H9 (cell line): ENCODE results near the gene SCGB1D1. TPM values are rescaled to one million over a fixed set of nuclear protein-coding genes. Genes with fewer than 3 reads are reported as not detected.

Experiments used
- DNase-seq: peaks from one replicate; pipeline ENCODE4 v3.0.0-alpha.2; 2017
- H2AFZ ChIP-seq: one replicate; pipeline ENCODE4 v1.6.1; 2013; ENCODE audit warnings: mild to moderate bottlenecking, low read length, control low read depth, moderate library complexity
- H2AK5ac ChIP-seq: 2 replicates; pipeline ENCODE4 v1.6.1; 2013; ENCODE audit warnings: low read length, control low read depth, mixed read lengths; ENCODE audit not compliant: insufficient read length
- H2BK120ac ChIP-seq: one replicate; pipeline ENCODE4 v1.6.1; 2013; ENCODE audit warnings: low read depth, mild to moderate bottlenecking, low read length, control low read depth, inconsistent platforms; ENCODE audit not compliant: poor library complexity, severe bottlenecking
- H2BK12ac ChIP-seq: 2 replicates; pipeline ENCODE4 v1.6.1; 2013; ENCODE audit warnings: low read length, control low read depth, mixed read lengths, low read depth; ENCODE audit not compliant: insufficient read length
- H2BK15ac ChIP-seq: 2 replicates; pipeline ENCODE4 v1.6.1; 2013; ENCODE audit warnings: low read depth, low read length, control low read depth
- H2BK20ac ChIP-seq: one replicate; pipeline ENCODE4 v1.6.1; 2013; ENCODE audit warnings: low read depth, mild to moderate bottlenecking, low read length, control low read depth, inconsistent platforms; ENCODE audit not compliant: poor library complexity, severe bottlenecking
- H2BK5ac ChIP-seq: 2 replicates; pipeline ENCODE4 v1.6.1; 2013; ENCODE audit warnings: low read length, control low read depth, mixed read lengths; ENCODE audit not compliant: insufficient read length
- H3K14ac ChIP-seq: 2 replicates; pipeline ENCODE4 v1.6.1; 2013; ENCODE audit warnings: low read length, control low read depth; ENCODE audit not compliant: insufficient read depth
- H3K18ac ChIP-seq: 2 replicates; pipeline ENCODE4 v1.6.1; 2013; ENCODE audit warnings: low read depth, mild to moderate bottlenecking, mixed read lengths, low read length, control low read depth; ENCODE audit not compliant: insufficient read length
- H3K23ac ChIP-seq: 2 replicates; pipeline ENCODE4 v1.6.1; 2013; ENCODE audit warnings: low read length, control low read depth, mixed read lengths, low read depth; ENCODE audit not compliant: insufficient read length
- H3K23me2 ChIP-seq: 2 replicates; pipeline ENCODE4 v1.6.1; 2013; ENCODE audit warnings: low read depth, mild to moderate bottlenecking, mixed read lengths, low read length, control low read depth; ENCODE audit not compliant: insufficient read length, poor library complexity, severe bottlenecking
- H3K27ac ChIP-seq: 2 replicates; pipeline ENCODE4 v1.5.1; 2013; ENCODE audit warnings: low read length, control low read depth, mixed read lengths, low read depth; ENCODE audit not compliant: insufficient read length
- H3K27me3 ChIP-seq: 2 replicates; pipeline ENCODE4 v1.6.1; 2013; ENCODE audit warnings: low read length, control low read depth, inconsistent platforms; ENCODE audit not compliant: insufficient read depth
- H3K4ac ChIP-seq: 2 replicates; pipeline ENCODE4 v1.6.1; 2013; ENCODE audit warnings: low read depth, mild to moderate bottlenecking, control low read depth, inconsistent platforms, low read length, moderate library complexity
- H3K4me1 ChIP-seq: 2 replicates; pipeline ENCODE4 v1.6.1; 2013; ENCODE audit warnings: low read length, control low read depth, inconsistent platforms; ENCODE audit not compliant: insufficient read depth
- H3K4me2 ChIP-seq: 2 replicates; pipeline ENCODE4 v1.6.1; 2013; ENCODE audit warnings: low read length, control low read depth, mixed read lengths; ENCODE audit not compliant: insufficient read length, insufficient read depth
- H3K56ac ChIP-seq: 2 replicates; pipeline ENCODE4 v1.6.1; 2013; ENCODE audit warnings: low read depth, mild to moderate bottlenecking, mixed read lengths, low read length, control low read depth; ENCODE audit not compliant: insufficient read length
- H3K79me1 ChIP-seq: 2 replicates; pipeline ENCODE4 v1.6.1; 2013; ENCODE audit warnings: low read depth, mild to moderate bottlenecking, moderate library complexity, low read length, control low read depth, inconsistent platforms; ENCODE audit not compliant: insufficient read depth, poor library complexity, severe bottlenecking
- H3K79me2 ChIP-seq: 2 replicates; pipeline ENCODE4 v1.6.1; 2013; ENCODE audit warnings: low read length, control low read depth, inconsistent platforms; ENCODE audit not compliant: insufficient read depth
- H3K9ac ChIP-seq: 2 replicates; pipeline ENCODE4 v1.6.1; 2013; ENCODE audit warnings: low read length, control low read depth, mixed read lengths; ENCODE audit not compliant: insufficient read length; ENCODE audit errors: extremely low read depth
- H3K9me3 ChIP-seq: one replicate; pipeline ENCODE4 v1.6.1; 2013; ENCODE audit warnings: low read depth, low read length, inconsistent platforms; ENCODE audit not compliant: control insufficient read depth
- H3T11ph ChIP-seq: one replicate; pipeline ENCODE4 v1.6.1; 2013; ENCODE audit warnings: mild to moderate bottlenecking, low read length, control low read depth, inconsistent platforms
- H4K20me1 ChIP-seq: one replicate; pipeline ENCODE4 v1.6.1; 2013; ENCODE audit not compliant: control insufficient read depth, insufficient read length, insufficient read depth
- H4K5ac ChIP-seq: 2 replicates; pipeline ENCODE4 v1.6.1; 2013; ENCODE audit warnings: low read depth, mild to moderate bottlenecking, mixed read lengths, low read length, control low read depth; ENCODE audit not compliant: insufficient read length
- H4K8ac ChIP-seq: replicated peaks from 2 replicates; pipeline ENCODE4 v1.6.1; 2013; ENCODE audit warnings: low read length, control low read depth, mixed read lengths, low read depth; ENCODE audit not compliant: insufficient read length
- H4K91ac ChIP-seq: 2 replicates; pipeline ENCODE4 v1.6.1; 2013; ENCODE audit warnings: low read depth, mild to moderate bottlenecking, moderate library complexity, mixed read lengths, low read length, control low read depth; ENCODE audit not compliant: insufficient read length
- H3K27ac Mint-ChIP-seq, 3 experiments: 2 replicates in 2 of 3; 3 replicates in 1 of 3; pipeline ENCODE4 v1.8.0; 2020 to 2021; ENCODE audit warnings: mixed read lengths in 3 of 3, mild to moderate bottlenecking in 1 of 3, moderate library complexity in 1 of 3
- H3K27me3 Mint-ChIP-seq: 2 replicates; pipeline ENCODE4 v1.8.0; 2021; ENCODE audit warnings: low read depth, mild to moderate bottlenecking, moderate library complexity, mixed read lengths
- H3K36me3 Mint-ChIP-seq, 3 experiments: 2 replicates in 2 of 3; 3 replicates in 1 of 3; pipeline ENCODE4 v1.8.0; 2020 to 2021; ENCODE audit warnings: low read depth in 3 of 3, mixed read lengths in 3 of 3; ENCODE audit not compliant: insufficient read depth in 1 of 3
- H3K4me1 Mint-ChIP-seq, 2 experiments: 2 replicates each; pipeline ENCODE4 v1.8.0; 2020; ENCODE audit warnings: mixed read lengths in 2 of 2
- H3K4me3 Mint-ChIP-seq, 2 experiments: 2 replicates in 1 of 2; 3 replicates in 1 of 2; pipeline ENCODE4 v1.8.0; 2020 to 2021; ENCODE audit warnings: mild to moderate bottlenecking in 2 of 2, mixed read lengths in 2 of 2, moderate library complexity in 1 of 2
- H3K9me3 Mint-ChIP-seq, 2 experiments: 2 replicates in 1 of 2; 3 replicates in 1 of 2; pipeline ENCODE4 v1.8.0; 2020; ENCODE audit warnings: mild to moderate bottlenecking in 2 of 2, mixed read lengths in 2 of 2, moderate library complexity in 1 of 2
- total RNA-seq: library from RNA; stranded (reverse); gene quantifications from 2 replicates; pipeline ENCODE4 v1.2.1, GENCODE V29; 2021
- TF ChIP-seq, protein P1 (sequence below): fragments of 200-600 bp; sonication (generic); conservative IDR thresholded peaks from 3 replicates; pipeline ENCODE4 v1.8.0; 2021; ENCODE audit warnings: antibody characterized with exemption, mild to moderate bottlenecking

SCGB1D1 gene
- total RNA-seq, 1 experiment from 2014 or later, result not detected

DNA sequence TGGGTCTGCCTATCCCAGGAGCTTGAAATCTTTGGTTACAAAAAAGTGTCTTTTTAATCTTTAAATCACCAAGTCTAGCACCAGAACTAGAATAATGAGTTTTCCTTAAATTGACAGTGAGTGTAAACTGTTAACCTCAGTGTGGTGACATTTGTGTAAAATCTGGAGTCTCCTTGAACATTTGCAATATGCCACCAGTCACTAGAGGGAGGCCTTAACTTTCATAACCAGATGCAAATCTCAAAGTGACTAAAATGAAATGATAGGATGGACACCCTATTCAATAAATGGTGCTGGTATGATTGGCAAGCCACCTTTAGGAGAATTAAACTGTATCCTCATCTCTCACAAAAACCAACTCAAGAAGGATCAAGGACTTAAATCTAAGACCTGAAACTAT is 43.7 kb downstream of the SCGB1D1 start:
- Histone ChIP-seq H3K4me1 (no peaks in the 10 kb centered on the region), H3K23ac (no peak overlapping the region), H3K4me2 (no peak overlapping the region), H3K18ac (no peak overlapping the region), H3K14ac (no peak overlapping the region), H2BK15ac (no peak overlapping the region), H2AFZ (no peak overlapping the region), H4K8ac (no peak overlapping the region), H4K91ac (no peak overlapping the region), H4K5ac (no peak overlapping the region), H3K79me2 (no peaks in the 10 kb centered on the region), H3T11ph (no peak overlapping the region), H3K27ac (no peak overlapping the region), H3K23me2 (no peaks in the 10 kb centered on the region), H2BK5ac (no peak overlapping the region), H2BK12ac (no peak overlapping the region), H3K9me3 (no peaks in the 10 kb centered on the region), H2BK20ac (no peak overlapping the region), H3K9ac (no peak overlapping the region), H3K27me3 (no peaks in the 10 kb centered on the region), H3K79me1 (no peaks in the 10 kb centered on the region), H4K20me1 (no peaks in the 10 kb centered on the region), H3K56ac (no peak overlapping the region), H2BK120ac (no peak overlapping the region), H3K4ac (no peak overlapping the region), H2AK5ac (no peak overlapping the region)
- Mint-ChIP-seq H3K27me3 (peaks cover 36% of the 10 kb centered on the region), H3K9me3 (no peaks in the 10 kb centered on the region; a peak in 2 of 5 replicates), H3K4me1 (no peaks in the 10 kb centered on the region), H3K4me3 (no peak overlapping the region), H3K27ac (no peak overlapping the region), H3K36me3 (no peaks in the 10 kb centered on the region)
- DNase-seq, result no peak
- TF ChIP-seq, protein P1, sequence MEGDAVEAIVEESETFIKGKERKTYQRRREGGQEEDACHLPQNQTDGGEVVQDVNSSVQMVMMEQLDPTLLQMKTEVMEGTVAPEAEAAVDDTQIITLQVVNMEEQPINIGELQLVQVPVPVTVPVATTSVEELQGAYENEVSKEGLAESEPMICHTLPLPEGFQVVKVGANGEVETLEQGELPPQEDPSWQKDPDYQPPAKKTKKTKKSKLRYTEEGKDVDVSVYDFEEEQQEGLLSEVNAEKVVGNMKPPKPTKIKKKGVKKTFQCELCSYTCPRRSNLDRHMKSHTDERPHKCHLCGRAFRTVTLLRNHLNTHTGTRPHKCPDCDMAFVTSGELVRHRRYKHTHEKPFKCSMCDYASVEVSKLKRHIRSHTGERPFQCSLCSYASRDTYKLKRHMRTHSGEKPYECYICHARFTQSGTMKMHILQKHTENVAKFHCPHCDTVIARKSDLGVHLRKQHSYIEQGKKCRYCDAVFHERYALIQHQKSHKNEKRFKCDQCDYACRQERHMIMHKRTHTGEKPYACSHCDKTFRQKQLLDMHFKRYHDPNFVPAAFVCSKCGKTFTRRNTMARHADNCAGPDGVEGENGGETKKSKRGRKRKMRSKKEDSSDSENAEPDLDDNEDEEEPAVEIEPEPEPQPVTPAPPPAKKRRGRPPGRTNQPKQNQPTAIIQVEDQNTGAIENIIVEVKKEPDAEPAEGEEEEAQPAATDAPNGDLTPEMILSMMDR, result no peak
